MCF 10A (cell line): ENCODE measurements around the gene COL5A2. TPM values are rescaled to one million over a fixed set of nuclear protein-coding genes. Genes with fewer than 3 reads are reported as not detected.

Experiments
- BruUV-seq: library from RNA; stranded (reverse); fragments of 400-500 nt; replicated peaks from 2 replicates; lab custom pipeline; 2021; lab: Mats Ljungman, UMichigan
- CTCF ChIA-PET: fragments of 300-600 bp; sonication (Branson Sonifier 250); formaldehyde crosslinking; extraction: SDS; loops from one replicate; lab custom pipeline; 2021; ENCODE audit warnings: antibody characterized with exemption, inconsistent platforms; lab: Yijun Ruan, JAX
- POLR2A ChIA-PET: fragments of 300-600, 350-650 bp; sonication (Branson Sonifier 250); formaldehyde crosslinking; extraction: SDS; loops from one replicate; lab custom pipeline; 2020; ENCODE audit warnings: antibody characterized with exemption, inconsistent platforms; lab: Yijun Ruan, JAX
- DNase-seq: peaks from one replicate; pipeline ENCODE4 v3.0.0-alpha.2; 2018; ENCODE audit not compliant: unreplicated experiment
- H3K27ac Mint-ChIP-seq: one replicate; pipeline ENCODE4 v1.8.0; 2022; ENCODE audit warnings: mild to moderate bottlenecking, low read depth, mixed read lengths; ENCODE audit not compliant: unreplicated experiment
- H3K27me3 Mint-ChIP-seq: one replicate; pipeline ENCODE4 v1.8.0; 2022; ENCODE audit warnings: mixed read lengths; ENCODE audit not compliant: insufficient read depth, unreplicated experiment
- H3K36me3 Mint-ChIP-seq: one replicate; pipeline ENCODE4 v1.8.0; 2022; ENCODE audit warnings: mild to moderate bottlenecking, moderate library complexity, mixed read lengths; ENCODE audit not compliant: insufficient read depth, unreplicated experiment
- H3K4me1 Mint-ChIP-seq: one replicate; pipeline ENCODE4 v1.8.0; 2022; ENCODE audit warnings: mixed read lengths; ENCODE audit not compliant: insufficient read depth, unreplicated experiment
- H3K4me3 Mint-ChIP-seq: one replicate; pipeline ENCODE4 v1.8.0; 2022; ENCODE audit warnings: mild to moderate bottlenecking, moderate library complexity, mixed read lengths; ENCODE audit not compliant: unreplicated experiment
- H3K9me3 Mint-ChIP-seq: one replicate; pipeline ENCODE4 v1.8.0; 2022; ENCODE audit warnings: mixed read lengths; ENCODE audit not compliant: unreplicated experiment
- intact Hi-C: fragments of 100-400 bp; cut with micrococcal nuclease; formaldehyde crosslinking; loops from 2 replicates; pipeline ENCODE4 v1.14.1; 2022
- total RNA-seq: library from RNA; stranded (reverse); gene quantifications from 2 replicates; pipeline ENCODE4 v1.2.3, GENCODE V29; 2022
- TF ChIP-seq, protein P1 (sequence below): fragments of 200-600 bp; IDR thresholded peaks from one replicate; pipeline ENCODE4 v1.8.0; 2022; ENCODE audit warnings: antibody characterized with exemption, mild to moderate bottlenecking; ENCODE audit not compliant: unreplicated experiment

The COL5A2 gene
- total RNA-seq, 1 experiment from 2014 or later = 7.4 TPM

DNA sequence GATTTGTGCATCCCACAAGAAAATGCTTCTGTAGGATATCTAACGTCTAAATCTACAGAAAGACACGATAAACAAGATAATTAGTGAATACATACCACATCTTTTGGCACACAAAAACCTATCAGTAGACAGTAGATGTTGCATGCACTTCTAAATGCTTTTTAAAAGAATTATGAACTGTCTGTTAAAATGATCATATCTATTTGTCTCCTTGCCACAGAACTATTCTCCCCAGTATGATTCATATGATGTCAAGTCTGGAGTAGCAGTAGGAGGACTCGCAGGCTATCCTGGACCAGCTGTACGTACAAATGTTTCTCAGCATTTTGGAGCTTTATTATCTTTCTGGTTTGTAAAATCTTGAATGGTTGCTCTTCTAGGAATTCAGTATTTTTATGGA is 192.7 kb downstream of the COL5A2 start:
- no TSS peak for BruUV-seq
- POLR2A ChIA-PET = no interaction called here
- H3K4me3 Mint-ChIP-seq = no peak overlapping the region

DNA sequence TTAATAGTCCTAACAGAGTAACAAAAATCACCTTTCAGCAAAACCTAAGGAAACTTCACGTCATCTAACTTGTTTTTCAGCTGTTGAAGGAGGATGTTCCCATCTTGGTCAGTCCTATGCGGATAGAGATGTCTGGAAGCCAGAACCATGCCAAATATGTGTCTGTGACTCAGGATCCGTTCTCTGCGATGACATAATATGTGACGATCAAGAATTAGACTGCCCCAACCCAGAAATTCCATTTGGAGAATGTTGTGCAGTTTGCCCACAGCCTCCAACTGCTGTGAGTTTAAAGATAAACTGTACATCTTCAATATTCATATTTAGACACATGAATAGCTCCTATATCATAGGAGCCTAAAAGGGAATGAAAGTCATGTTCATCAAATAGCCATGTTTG is 194.9 kb downstream of the COL5A2 start:
- H3K4me1 Mint-ChIP-seq = no peaks in the 10 kb centered on the region
- H3K36me3 Mint-ChIP-seq = no peaks in the 10 kb centered on the region
- no peak overlapping the region for H3K4me3 Mint-ChIP-seq
- no peaks in the 10 kb centered on the region for H3K9me3 Mint-ChIP-seq
- intact Hi-C loops = loop anchor here (1.0 to 10.0 kb wide), 3 partner anchors 360 to 460 kb away; no protein-coding TSS in a partner anchor
- no peaks in the 10 kb centered on the region for H3K27me3 Mint-ChIP-seq
- ChIA-PET POLR2A (interaction anchor here (0.7 to 2.1 kb wide), 3 partner anchors 412 to 459 kb away, joined by 3 to 10 read pairs (median 4); no protein-coding TSS in a partner anchor), CTCF (interaction anchor here (0.5 to 5.5 kb wide), 22 partner anchors 8 to 638 kb away, joined by 3 to 176 read pairs (median 4); no protein-coding TSS in a partner anchor)
- no peak overlapping the region for H3K27ac Mint-ChIP-seq
- no TSS peak for BruUV-seq
- peak; percentile 23 for DNase-seq
- TF ChIP-seq, protein P1, sequence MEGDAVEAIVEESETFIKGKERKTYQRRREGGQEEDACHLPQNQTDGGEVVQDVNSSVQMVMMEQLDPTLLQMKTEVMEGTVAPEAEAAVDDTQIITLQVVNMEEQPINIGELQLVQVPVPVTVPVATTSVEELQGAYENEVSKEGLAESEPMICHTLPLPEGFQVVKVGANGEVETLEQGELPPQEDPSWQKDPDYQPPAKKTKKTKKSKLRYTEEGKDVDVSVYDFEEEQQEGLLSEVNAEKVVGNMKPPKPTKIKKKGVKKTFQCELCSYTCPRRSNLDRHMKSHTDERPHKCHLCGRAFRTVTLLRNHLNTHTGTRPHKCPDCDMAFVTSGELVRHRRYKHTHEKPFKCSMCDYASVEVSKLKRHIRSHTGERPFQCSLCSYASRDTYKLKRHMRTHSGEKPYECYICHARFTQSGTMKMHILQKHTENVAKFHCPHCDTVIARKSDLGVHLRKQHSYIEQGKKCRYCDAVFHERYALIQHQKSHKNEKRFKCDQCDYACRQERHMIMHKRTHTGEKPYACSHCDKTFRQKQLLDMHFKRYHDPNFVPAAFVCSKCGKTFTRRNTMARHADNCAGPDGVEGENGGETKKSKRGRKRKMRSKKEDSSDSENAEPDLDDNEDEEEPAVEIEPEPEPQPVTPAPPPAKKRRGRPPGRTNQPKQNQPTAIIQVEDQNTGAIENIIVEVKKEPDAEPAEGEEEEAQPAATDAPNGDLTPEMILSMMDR = no peak

More for the DNA sequence above, 192.7 kb downstream of the COL5A2 start:
- Mint-ChIP-seq H3K27ac (no peak overlapping the region), H3K27me3 (no peaks in the 10 kb centered on the region), H3K4me1 (no peaks in the 10 kb centered on the region), H3K36me3 (no peaks in the 10 kb centered on the region), H3K9me3 (no peaks in the 10 kb centered on the region)
- CTCF ChIA-PET = interaction anchor here (0.6 to 1.0 kb wide), 3 partner anchors 20 to 1177 kb away, joined by 3 read pairs; no protein-coding TSS in a partner anchor
- no peak for DNase-seq
- TF ChIP-seq, protein P1 = no peak
- intact Hi-C loops = loop anchor here (10.0 kb wide), 1 partner anchor 358 kb away; no protein-coding TSS in a partner anchor

DNA sequence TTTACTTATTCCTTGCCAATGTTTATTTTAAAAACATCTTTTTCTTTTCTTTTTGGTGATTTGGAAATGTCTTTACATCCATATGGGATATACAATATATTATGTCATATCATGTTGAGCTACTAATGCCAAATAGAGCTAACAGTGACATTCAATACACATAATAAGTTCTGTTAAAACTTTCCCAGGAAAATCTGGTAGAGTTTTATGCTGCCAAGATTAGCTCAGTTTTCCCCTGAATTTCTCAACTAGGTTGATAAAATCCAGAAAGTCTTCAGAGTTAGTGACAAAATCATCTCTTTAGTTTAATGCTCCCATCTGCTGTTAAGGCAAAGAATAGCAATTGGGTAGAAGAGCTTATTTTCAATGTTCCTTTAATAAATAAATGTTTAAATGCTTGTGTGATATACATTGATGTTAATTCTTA is 195.5 kb downstream of the COL5A2 start:
- TF ChIP-seq, protein P1 = peak; percentile 45
- H3K27me3 Mint-ChIP-seq = no peaks in the 10 kb centered on the region
- H3K36me3 Mint-ChIP-seq = no peaks in the 10 kb centered on the region
- H3K9me3 Mint-ChIP-seq = no peaks in the 10 kb centered on the region
- POLR2A ChIA-PET = interaction anchor here (0.7 to 2.1 kb wide), 4 partner anchors 411 to 475 kb away, joined by 3 to 10 read pairs (median 4); no protein-coding TSS in a partner anchor
- no peaks in the 10 kb centered on the region for H3K4me1 Mint-ChIP-seq
- intact Hi-C loops = loop anchor here (1.0 to 10.0 kb wide), 3 partner anchors 361 to 460 kb away; no protein-coding TSS in a partner anchor
- CTCF ChIA-PET = interaction anchor here (0.5 to 5.5 kb wide), 29 partner anchors 8 to 470 kb away, joined by 3 to 176 read pairs (median 4); partner anchors contain the start of gene COL3A1
- DNase-seq = peak; percentile 48
- BruUV-seq = no TSS peak
- H3K4me3 Mint-ChIP-seq = no peak overlapping the region
- H3K27ac Mint-ChIP-seq = no peak overlapping the region

DNA sequence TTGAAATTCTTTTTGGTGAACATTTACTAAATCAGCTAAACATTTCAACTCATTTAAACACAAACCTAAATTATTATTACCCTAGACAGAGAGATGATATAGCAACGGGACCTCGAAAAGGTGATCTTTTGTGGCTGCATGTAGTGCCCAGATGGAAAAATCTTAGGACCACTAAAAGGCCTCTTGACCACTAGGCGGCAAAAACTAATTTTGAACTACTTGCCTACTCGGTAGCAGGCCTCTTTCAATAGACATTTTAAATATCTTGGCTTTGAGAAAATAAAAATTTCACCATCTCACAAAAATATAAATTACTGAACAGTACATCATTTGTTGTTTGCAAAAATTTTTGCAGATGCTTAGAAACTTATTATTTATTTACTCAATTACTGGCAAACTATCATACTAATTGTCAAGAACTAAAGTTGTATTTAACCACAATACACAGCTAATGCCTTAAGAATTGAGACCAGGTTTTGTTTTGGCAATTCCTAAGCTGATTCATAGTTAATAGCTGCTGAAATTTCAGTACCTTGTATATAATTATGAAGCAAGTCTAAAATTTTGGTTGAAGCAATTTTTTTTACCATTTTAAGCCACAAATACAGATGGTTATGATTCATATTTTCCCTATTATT is 196.0 kb downstream of the COL5A2 start:
- TF ChIP-seq, protein P1 = peak; percentile 43
- H3K27ac Mint-ChIP-seq = no peak overlapping the region
- no peaks in the 10 kb centered on the region for H3K36me3 Mint-ChIP-seq
- POLR2A ChIA-PET = interaction anchor here (0.7 to 2.1 kb wide), 5 partner anchors 410 to 475 kb away, joined by 3 to 10 read pairs (median 4); no protein-coding TSS in a partner anchor
- intact Hi-C loops = loop anchor here (1.0 to 10.0 kb wide), 3 partner anchors 361 to 459 kb away; no protein-coding TSS in a partner anchor
- H3K4me3 Mint-ChIP-seq = no peak overlapping the region
- peak; percentile 52 for DNase-seq
- CTCF ChIA-PET = interaction anchor here (0.5 to 5.5 kb wide), 33 partner anchors 8 to 469 kb away, joined by 3 to 176 read pairs (median 3); partner anchors contain the start of gene COL3A1
- no peaks in the 10 kb centered on the region for H3K27me3 Mint-ChIP-seq
- no peaks in the 10 kb centered on the region for H3K9me3 Mint-ChIP-seq
- no TSS peak for BruUV-seq
- no peaks in the 10 kb centered on the region for H3K4me1 Mint-ChIP-seq
